Cardiac muscle cell (in vitro differentiated cells and primary cell): ENCODE results near the gene USP47. TPM values are rescaled to one million over a fixed set of nuclear protein-coding genes. Genes with fewer than 3 reads are reported as not detected.

Source experiments
- DNase-seq, 2 donors: peaks; one replicate each; pipeline versions ENCODE4 v3.0.0 to v3.0.0-alpha.2; 2010 to 2017; ENCODE audit warnings: low read depth in 1 of 2, low spot score in 1 of 2
- H3K27ac ChIP-seq: fragments of 200-600 bp; sonication (generic); 2 replicates; pipeline ENCODE4 v1.5.1; 2016
- H3K27me3 ChIP-seq: fragments of 200-600 bp; sonication (generic); 2 replicates; pipeline ENCODE4 v1.6.0; 2016; ENCODE audit warnings: control low read depth
- H3K36me3 ChIP-seq: fragments of 200-600 bp; sonication (generic); 2 replicates; pipeline ENCODE4 v1.5.1; 2016; ENCODE audit warnings: control low read depth
- H3K4me1 ChIP-seq: fragments of 200-600 bp; sonication (generic); 2 replicates; pipeline ENCODE4 v1.8.1; 2017; ENCODE audit warnings: low read depth, mild to moderate bottlenecking, mixed run types
- H3K4me3 ChIP-seq: fragments of 200-600 bp; sonication (generic); 2 replicates; pipeline ENCODE4 v1.5.1; 2016; ENCODE audit warnings: mild to moderate bottlenecking
- H3K9me3 ChIP-seq: fragments of 200-600 bp; sonication (generic); 2 replicates; pipeline ENCODE4 v1.5.1; 2017; ENCODE audit warnings: low read depth, mild to moderate bottlenecking, control low read depth
- polyA plus RNA-seq: library from polyadenylated mRNA; unstranded; fragments of >200 nt; fragmentation: Nextera tagmentation; extraction: Ambion mirVana; gene quantifications from 2 replicates; pipeline ENCODE4 v1.2.1, GENCODE V29; 2016
- total RNA-seq: library from RNA; depleted of rRNA; stranded (reverse); fragments of >200 nt; gene quantifications from 2 replicates; pipeline ENCODE4 v1.2.3, GENCODE V29; 2016
- TF ChIP-seq, protein P1 (sequence below): IDR thresholded peaks from 2 replicates; pipeline ENCODE4 v1.5.1; 2012; ENCODE audit warnings: low read depth, mild to moderate bottlenecking, low read length

USP47 gene
- total and polyA plus RNA-seq, 2 experiments from 2014 or later, result 46.6 to 59.6 TPM

DNA sequence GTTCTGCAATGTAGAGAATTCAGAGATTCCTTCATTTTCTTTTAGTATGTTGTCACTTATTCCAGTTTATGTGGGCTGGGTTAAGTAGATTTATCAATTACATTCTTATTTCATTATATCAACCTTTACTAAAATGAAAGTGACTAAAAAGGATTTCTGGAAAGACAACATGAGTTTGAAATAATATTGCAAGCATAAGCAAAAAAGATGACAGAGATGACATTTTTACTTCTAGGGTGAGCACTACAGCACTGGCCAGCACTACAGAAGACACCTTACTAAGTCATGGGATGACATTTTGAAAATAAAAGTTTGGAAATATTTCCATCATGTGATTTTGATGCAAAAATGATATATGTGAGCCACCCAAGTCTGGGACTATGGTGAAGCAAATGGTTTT, 2.1 kb upstream of the USP47 start:
- no peak for DNase-seq
- no peak overlapping the region for H3K27ac ChIP-seq
- no peaks in the 10 kb centered on the region for H3K27me3 ChIP-seq
- TF ChIP-seq, protein P1, sequence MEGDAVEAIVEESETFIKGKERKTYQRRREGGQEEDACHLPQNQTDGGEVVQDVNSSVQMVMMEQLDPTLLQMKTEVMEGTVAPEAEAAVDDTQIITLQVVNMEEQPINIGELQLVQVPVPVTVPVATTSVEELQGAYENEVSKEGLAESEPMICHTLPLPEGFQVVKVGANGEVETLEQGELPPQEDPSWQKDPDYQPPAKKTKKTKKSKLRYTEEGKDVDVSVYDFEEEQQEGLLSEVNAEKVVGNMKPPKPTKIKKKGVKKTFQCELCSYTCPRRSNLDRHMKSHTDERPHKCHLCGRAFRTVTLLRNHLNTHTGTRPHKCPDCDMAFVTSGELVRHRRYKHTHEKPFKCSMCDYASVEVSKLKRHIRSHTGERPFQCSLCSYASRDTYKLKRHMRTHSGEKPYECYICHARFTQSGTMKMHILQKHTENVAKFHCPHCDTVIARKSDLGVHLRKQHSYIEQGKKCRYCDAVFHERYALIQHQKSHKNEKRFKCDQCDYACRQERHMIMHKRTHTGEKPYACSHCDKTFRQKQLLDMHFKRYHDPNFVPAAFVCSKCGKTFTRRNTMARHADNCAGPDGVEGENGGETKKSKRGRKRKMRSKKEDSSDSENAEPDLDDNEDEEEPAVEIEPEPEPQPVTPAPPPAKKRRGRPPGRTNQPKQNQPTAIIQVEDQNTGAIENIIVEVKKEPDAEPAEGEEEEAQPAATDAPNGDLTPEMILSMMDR, result no peak
- H3K4me1 ChIP-seq, result peaks cover 24% of the 10 kb centered on the region
- no peaks in the 10 kb centered on the region for H3K9me3 ChIP-seq
- H3K4me3 ChIP-seq, result no peak overlapping the region
- no peaks in the 10 kb centered on the region for H3K36me3 ChIP-seq

DNA sequence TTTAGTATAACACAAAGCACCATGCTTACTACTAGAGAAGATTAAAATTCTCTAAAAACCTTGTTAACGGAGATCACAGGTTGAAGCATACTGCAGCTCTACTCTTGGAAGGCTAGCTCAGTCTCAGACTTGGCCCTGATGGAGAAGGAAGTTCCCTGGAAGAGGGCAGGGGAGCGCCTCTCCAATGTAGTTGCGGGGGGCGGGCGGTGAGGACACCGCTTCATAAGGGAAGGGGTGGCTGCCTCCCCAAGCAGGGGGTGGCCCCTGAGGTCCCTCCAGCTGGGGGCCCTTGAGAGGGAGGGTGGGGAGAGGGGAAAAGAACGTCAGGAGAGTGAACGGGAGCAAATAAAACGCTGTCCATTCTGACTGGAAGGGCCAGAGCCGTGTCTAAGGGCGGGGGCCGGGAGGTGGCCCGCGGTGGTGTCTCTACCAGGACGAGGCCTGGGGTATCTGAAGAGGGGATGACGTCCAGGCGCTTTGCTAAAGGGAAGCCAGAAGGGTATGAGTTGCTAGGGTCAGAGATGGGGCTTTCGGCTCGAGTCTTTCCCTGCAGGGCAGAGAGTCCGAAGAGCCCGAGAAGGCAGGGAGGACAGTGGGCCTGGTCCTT, 553 bp upstream of the USP47 start:
- peak in 1 of 2 donors; percentile 49 for DNase-seq
- TF ChIP-seq, protein P1, result peak; percentile 68
- Histone ChIP-seq H3K9me3 (no peaks in the 10 kb centered on the region), H3K27me3 (no peaks in the 10 kb centered on the region), H3K4me3 (peak overlapping the region; percentile 55), H3K36me3 (no peaks in the 10 kb centered on the region), H3K4me1 (peaks cover 39% of the 10 kb centered on the region), H3K27ac (peak overlapping the region; percentile 97)

DNA sequence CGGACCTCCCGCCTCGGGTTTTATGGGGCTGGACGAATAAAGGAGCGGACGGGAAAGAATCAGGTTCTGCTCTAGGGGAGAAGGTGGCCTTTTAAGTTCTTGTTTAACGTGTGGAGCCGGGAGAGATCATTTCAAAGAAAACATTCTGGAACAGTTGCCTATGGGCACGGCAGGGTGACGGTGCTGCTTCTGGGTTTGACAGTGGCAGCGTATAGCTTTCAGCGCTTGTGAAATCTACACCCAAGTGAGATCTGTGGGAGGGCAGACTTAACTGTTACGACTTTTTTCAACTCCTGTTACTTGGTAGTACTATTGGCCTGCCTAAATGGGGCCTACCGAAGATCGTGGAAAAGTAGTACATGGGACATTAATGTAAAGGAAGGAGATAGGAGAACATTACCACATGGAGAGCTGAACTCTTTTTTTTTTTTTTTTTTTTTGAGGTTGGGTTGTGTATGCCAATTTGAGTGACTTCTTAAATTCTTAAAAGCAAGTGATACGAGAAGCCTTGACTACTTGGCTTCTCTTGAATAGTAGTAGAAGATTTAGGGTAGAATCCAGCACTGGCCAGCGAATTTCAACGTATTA, 743 bp downstream of the USP47 start:
- TF ChIP-seq, protein P1, result no peak
- no peaks in the 10 kb centered on the region for H3K36me3 ChIP-seq
- no peaks in the 10 kb centered on the region for H3K9me3 ChIP-seq
- H3K27me3 ChIP-seq, result no peaks in the 10 kb centered on the region
- H3K27ac ChIP-seq, result peak overlapping the region; percentile 97
- peaks cover 50% of the 10 kb centered on the region for H3K4me1 ChIP-seq
- peak; percentile 80 to 86 for DNase-seq
- H3K4me3 ChIP-seq, result peak overlapping the region; percentile 55

DNA sequence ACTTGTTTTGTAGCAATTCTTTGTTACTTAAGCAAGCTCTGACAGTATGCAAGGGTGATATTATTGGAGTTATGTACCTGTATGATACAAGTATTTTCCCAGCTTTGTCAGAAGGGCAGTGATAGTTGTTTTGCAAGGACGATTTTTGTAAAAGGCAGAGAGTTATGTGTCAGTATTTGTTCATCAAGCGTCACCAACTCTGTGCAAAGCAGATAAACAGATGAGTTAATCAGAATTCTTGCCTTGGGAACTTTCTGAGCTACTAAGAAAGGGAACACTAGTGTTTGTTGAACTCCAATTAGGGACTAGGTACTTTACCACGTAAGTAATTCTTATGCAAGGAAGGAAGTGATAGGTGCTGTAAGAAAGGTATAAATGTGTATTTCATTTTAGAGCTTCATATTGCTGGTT, 1.4 kb downstream of the USP47 start:
- peak; percentile 28 to 68 for DNase-seq
- H3K27ac ChIP-seq, result peak overlapping the region; percentile 97
- TF ChIP-seq, protein P1, result no peak

DNA sequence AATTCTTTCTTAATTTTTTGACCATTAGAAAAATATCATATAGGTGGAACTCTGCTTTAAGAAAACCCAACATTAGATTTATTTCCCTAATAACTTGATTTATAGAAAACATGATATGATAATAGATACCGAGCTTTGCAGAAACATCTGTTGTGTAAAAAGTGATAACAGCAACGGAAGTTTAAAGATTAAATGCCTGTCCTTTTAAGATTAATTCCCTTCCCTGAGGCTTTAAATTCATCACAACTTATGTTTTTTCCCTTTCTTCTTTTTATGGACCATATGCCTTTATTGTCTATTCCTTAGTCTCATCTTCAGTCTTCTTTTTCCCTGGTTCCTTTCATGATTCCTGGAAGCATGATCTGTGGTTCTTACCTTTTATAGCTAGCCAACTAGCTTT, 1.9 kb downstream of the USP47 start:
- peak overlapping the region; percentile 97 for H3K27ac ChIP-seq
- peaks cover 57% of the 10 kb centered on the region for H3K4me1 ChIP-seq
- no peaks in the 10 kb centered on the region for H3K27me3 ChIP-seq
- peak overlapping the region; percentile 55 for H3K4me3 ChIP-seq
- no peaks in the 10 kb centered on the region for H3K36me3 ChIP-seq
- no peaks in the 10 kb centered on the region for H3K9me3 ChIP-seq
- TF ChIP-seq, protein P1, result no peak
- DNase-seq, result no peak

More for the DNA sequence above, 1.4 kb downstream of the USP47 start:
- Histone ChIP-seq H3K9me3 (no peaks in the 10 kb centered on the region), H3K4me3 (peak overlapping the region; percentile 55), H3K27me3 (no peaks in the 10 kb centered on the region), H3K4me1 (peaks cover 57% of the 10 kb centered on the region), H3K36me3 (no peaks in the 10 kb centered on the region)
